NCI-H1048 (cell line): ENCODE results near the gene CLDN9.

Experiments
- DNase-seq: peaks from one replicate; lab custom pipeline; 2025; lab: John Stamatoyannopoulos, UW

CLDN9 gene

GRCh38 chr16:3056336-3057180 is 43.8 kb downstream of the CLDN9 start:
- no peak for DNase-seq

GRCh38 chr16:3057181-3058138 is 44.7 kb downstream of the CLDN9 start:
- DNase-seq = no peak

DNA sequence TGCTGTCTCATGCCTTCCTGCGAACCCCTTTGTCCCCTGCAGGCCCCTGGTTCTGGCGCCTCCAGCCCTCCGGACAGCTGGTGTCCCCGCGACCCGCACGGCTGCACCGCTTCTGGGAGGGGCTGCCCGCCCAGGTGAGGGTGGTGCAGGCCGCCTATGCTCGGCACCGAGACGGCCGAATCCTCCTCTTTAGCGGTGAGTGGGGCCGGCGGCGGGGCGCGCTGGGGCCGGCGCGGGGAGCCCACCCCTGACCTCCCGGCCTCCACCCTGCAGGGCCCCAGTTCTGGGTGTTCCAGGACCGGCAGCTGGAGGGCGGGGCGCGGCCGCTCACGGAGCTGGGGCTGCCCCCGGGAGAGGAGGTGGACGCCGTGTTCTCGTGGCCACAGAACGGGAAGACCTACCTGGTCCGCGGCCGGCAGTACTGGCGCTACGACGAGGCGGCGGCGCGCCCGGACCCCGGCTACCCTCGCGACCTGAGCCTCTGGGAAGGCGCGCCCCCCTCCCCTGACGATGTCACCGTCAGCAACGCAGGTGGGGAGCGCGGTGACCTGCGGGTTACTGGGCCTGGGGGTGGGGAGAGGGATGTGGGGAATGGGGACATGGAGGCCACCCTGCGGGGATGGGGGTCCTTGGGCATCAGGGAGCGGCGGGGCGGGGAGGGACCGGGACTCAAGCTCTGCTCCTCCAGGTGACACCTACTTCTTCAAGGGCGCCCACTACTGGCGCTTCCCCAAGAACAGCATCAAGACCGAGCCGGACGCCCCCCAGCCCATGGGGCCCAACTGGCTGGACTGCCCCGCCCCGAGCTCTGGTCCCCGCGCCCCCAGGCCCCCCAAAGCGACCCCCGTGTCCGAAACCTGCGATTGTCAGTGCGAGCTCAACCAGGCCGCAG is 45.7 kb downstream of the CLDN9 start:
- DNase-seq = no peak

DNA sequence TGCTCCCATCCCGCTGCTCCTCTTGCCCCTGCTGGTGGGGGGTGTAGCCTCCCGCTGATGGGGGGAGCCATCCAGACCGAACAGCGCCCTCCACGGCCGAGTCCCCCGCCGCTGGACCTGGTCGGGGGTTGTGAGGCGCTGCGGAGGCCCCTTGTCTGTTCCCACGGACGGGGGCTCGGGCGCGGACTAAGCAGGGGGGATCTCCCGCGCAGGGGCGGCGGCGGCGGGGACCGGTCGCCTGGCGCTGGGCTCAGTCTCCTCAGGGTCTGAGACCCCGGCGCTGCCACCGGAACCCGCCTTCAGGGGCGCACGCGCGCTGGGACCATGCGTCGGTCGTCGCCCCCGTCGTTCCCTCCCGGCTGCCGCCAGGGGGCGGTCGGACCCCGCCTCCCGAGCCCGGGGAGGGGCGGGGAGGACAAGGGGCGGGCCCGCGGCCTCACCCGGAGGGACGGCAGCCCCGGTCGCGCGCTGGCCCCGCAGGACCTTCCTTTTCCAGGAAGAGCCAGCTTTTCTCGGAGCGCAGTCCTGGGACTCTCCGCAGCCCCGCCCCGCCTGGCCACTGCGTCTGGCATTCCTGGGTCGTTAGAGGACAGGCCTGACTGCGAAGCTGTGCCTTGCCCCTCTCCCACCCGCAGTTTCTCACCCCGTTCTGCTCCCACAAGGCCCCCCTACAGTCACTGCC is 46.5 kb downstream of the CLDN9 start:
- DNase-seq = no peak

GRCh38 chr16:3059723-3060242 is 47.1 kb downstream of the CLDN9 start:
- DNase-seq = no peak

DNA sequence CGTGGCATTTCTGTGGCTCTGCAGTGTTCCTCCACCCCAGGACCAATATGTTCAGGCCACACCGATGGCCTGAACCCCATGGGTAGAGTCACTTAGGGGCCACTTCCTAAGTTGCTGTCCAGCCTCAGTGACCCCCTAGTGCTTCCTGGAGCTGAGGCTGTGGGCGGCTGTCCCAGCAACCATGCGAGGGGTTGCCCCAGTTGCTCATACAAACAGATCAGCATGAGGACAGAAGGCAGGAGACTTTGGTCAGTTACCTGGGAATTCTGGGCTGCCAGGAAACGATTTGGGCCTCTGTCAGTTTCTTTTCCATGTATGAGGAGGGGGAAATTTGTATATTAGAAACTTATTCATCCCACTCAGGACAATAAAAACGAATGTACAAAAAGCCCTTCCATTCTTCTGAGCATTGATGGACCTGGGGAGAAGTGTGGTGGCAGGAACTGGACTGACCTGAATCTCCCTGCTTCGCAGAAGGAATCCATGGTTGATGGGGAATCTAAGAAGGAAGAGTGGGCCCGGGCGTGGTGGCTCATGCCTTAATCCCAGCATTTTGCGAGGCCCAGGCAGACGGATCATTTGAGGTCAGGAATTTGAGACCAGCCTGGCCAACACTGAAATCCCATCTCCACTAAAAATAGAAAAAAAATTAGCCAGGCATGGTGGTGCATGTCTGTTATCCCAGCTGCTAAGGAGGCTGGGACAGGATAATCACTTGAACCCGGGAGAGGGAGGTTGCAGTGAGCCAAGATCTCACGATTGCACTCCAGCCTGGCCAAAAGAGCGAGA is 47.8 kb downstream of the CLDN9 start:
- no peak for DNase-seq

- no peak for DNase-seq
Observed at GRCh38 chr16:3062553-3062952, 49.8 kb downstream of the CLDN9 start.

GRCh38 chr16:3063625-3064386 is 51.1 kb downstream of the CLDN9 start:
- no peak for DNase-seq
